HL-60/S4 treated with phorbol 12-myristate 13-acetate at 8.2 ng/mL for 4 days and 3 days (cell line): ENCODE results near the gene FOXQ1.

ENCODE experiments used
- in situ Hi-C: fragments of 300-500 bp; cut with MboI; formaldehyde crosslinking; loops from 2 replicates; pipeline ENCODE4 v1.15.0; 2022; ENCODE audit warnings: low sequenced_read_pairs

The FOXQ1 gene, protein sequence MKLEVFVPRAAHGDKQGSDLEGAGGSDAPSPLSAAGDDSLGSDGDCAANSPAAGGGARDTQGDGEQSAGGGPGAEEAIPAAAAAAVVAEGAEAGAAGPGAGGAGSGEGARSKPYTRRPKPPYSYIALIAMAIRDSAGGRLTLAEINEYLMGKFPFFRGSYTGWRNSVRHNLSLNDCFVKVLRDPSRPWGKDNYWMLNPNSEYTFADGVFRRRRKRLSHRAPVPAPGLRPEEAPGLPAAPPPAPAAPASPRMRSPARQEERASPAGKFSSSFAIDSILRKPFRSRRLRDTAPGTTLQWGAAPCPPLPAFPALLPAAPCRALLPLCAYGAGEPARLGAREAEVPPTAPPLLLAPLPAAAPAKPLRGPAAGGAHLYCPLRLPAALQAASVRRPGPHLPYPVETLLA

DNA sequence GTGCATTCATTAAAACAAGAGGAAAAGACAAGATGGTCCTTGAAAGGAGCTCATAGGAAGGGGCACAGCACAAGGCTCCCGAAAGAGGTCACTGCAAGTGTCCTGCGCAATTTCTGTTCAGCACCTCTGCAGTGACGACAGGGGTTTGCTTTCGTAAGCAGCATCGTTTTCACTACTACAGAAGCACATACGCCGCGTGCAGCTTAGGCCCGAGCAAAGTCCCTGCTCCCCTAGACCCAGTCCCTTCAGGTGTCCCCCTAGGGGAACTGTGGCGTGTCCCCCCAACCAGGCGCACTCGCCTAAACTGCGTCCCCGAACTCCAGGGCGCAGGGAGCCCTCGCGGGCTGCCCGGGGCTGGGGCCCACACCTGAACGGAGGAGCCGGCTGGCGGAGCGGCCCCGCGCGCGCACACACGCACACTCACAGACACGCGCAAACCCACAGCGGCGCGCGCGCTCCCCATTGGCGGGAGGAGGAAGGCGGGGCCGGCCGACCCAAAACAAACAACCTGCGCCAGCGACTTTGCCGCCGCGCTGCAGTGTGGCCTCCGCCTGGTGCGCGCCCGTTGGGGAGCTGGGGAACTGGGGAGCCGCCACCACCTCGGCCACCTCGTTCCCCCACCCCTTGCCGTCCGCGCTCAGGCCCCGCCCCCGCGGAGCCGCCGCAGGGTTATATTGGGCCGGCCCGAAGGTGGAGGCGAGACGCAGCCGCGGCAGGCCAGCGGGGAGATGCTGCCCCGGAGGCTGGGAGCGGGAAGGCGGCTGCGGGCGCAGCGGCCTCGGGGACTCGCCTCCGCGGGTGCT, at the start of gene FOXQ1:
TSS of gene FOXQ1 (plus strand) at position 699 of the 803 bp plus-strand sequence. CDS start 607 bp downstream, outside the sequence.
- in situ Hi-C loops: no loop called here

DNA sequence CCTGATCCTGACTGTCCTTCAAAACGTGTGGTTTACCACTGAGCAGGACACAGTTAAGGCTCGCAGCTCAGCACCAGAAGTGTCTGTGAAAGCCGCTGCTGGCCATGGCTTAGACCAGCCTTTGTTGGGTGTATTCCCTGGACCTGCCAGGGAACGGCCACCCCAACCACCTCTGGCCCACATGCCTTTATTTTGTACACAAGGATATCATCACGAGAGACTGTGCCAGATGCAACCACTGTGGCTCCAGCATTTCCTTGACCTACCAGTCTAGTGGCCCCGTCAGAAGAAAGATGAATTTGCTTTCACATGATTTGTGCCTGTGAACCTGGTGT, 49.2 kb upstream of the FOXQ1 start:
- in situ Hi-C loops: no loop called here

DNA sequence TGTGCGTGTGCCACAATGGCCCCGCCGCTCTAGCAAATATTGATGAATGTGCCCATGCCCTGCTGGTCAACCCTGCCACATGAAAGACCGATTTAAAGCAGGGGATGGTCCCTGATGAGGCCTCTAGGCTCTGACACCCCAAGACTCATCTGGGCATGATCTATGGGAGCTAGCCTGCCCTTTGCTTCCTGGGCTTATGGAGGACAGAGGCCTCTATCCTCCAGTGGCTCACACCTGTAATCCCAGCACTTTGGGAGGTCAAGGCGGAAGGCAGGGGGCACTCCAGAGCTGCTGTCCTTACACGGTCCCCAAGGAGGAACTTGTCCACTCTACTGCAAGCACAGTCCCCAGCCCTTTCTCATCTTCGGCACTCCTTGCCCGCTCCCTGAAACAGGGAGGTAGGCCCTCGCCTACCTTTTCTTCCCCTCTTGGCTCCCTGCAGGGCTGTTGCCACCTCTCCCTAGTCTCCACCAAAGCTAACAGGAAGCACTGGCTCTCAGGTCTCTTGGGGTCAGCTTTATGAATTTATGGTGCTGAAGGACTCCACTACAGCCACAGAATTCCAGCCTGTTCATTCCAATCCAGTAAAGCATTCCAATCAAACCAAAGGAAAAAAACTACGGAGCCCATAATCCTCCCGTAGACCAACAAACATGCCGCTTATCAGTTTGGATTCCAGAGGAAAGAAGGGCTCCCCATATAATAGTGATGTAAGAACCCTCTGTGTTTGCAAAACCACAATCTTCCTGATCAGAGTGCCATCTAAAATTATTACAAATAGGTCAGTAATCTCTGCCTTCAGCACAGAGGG, 48.7 kb upstream of the FOXQ1 start:
- in situ Hi-C loops: no loop called here

DNA sequence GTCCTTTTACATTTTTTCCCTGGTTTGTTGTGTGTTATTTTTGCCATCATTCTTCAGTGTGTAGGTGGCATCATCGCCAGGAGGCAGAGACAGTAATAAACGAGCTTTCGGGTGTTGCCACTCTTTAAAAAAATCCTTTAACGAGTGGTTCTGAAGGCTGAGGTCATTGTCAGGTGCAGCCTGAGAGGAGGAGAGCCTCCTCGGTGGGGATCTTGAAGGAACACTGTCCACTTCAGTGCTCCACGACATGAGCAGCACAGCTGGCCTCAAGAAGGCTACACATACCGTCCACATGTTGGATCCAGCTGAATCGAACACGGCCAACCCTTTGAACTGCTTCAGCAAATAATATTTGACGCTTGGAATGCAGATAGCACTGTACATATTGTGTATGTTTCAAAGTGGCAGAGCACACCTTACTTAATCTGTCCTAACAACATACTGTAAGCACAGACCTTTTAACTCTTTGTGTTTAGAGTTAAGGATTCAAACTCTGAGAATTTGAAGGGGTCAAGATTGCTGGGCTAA, 48.0 kb upstream of the FOXQ1 start:
- in situ Hi-C loops: no loop called here

DNA sequence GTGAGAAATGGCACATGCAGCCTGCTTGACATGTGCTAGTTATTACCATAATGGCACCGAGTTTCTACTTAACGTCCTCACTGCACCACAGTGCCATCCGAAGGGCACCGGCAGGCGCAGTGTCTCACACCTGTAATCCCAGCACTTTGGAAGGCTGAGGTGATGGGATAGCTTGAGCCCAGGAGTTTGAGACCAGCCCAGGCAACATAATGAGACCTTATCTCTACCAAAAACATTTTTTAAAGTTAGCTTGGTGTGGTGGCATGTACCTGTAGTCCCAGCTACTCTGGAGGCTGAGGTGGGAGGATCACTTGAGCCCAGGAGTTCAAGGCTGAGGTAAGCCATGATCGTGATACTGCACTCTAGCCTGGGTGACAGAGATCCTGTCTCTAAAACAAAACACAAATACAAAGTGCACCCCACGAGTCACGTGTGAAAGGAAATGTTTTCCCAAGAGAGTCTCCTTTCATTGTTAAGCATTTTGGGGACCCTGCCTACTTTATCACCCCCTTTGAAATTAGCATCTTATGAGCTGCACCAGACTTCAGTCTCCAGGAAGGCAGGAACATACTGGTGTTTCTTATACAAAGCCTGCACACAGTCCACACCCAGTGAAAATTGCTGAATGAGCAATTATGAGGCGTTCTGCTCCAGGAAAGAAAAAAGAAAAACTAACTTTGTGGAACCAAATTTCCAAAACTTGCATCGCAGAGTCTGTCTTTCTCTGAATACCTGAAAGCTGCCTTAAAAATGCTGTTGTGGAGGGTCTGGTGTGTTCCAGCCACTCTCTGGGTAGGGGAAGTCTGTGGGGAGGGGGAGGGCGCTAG, 47.1 kb upstream of the FOXQ1 start:
- in situ Hi-C loops: no loop called here

DNA sequence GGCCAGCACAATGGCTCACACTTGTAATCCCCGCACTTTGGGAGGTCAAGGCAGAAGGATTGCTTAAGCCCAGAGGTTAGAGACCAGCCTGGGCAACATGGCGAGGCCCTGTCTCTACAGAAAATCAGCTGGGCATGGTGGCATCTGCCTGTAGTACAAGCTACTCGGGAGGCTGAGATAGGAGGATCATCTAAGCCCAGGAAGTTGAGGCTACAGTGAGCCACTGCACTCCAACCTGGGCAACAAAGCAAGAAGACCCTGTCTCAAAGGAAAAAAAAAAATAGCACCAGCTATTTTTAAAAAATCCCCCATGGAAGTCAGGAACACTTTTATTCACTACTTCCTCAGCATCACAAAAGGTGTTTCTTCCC, 45.2 kb upstream of the FOXQ1 start:
- in situ Hi-C loops: no loop called here

DNA sequence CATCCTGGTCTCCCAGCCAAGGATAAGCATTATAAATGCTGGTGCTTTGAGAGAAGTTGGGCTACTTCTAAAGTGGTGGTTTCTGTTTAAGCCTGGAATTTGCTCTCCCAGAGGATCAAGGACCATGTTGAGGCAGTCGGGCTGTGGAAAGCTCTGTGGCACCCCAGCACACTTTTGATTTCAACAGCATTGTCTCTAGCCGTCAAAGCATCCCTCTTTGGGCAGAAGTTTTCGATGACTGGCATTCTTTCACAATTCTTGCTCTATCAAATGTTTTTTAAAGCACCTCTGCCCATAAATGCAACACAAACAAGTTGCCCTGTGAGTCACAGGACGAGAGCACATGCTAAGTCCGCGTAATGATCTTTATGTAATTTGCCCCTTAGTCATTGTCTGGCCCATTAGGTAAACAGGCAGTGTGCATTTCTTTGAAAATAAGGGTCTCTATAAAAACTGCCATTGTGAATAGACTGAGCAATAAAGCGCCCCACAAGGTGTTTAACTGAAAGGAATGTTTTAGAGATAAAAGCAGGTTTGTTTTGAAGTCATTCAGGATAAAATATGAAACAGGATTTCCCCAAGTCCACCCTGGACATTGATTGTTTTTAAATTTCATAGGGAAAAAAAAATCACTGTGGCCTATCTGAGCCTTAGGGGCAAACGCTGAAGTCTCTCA, 44.7 kb upstream of the FOXQ1 start:
- in situ Hi-C loops: no loop called here

DNA sequence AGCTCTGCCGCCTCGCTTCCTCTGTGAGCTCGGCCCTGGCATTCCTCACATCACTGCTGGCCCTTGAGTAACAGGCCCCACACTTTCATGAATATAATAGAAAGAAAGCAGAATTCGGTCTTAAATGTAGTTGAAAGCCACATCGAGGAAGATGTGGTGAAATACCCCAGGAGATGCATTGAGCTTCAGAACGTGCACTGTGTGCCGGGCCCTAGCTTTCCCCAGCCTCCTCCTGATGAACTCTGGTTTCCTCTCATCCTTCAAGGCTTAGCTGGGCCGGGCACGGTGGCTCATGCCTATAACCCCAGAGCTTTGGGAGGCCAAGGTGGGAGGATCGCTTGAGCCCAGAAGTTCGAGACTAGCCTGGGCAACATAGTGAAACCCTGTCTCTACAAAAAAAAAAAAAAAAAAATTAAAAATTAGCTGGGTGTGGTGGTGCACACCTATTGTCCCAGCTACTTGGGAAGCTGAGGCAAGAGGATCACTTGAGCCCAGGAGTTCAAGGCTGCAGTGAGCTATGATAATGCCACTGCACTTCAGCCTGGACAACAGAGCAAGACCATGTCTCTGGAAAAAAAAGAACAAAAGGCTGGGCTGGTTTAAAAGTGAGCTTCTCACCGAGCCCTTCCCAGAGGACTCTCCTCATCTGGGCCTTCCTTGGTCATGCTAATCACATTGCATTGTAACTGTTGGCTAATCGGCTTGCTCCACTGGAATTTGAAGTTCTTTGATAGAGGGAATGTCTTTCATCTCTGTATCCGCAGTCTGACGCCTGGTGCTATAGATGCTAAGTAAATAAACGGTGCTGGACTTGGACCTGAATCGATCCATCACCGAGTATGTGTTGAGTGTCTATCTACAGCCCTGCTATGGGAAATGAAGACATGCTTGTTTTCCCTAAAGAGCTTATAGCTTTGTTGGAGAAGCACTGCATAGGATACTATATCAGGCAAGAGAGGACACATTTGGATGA, 43.8 kb upstream of the FOXQ1 start:
- in situ Hi-C loops: no loop called here

DNA sequence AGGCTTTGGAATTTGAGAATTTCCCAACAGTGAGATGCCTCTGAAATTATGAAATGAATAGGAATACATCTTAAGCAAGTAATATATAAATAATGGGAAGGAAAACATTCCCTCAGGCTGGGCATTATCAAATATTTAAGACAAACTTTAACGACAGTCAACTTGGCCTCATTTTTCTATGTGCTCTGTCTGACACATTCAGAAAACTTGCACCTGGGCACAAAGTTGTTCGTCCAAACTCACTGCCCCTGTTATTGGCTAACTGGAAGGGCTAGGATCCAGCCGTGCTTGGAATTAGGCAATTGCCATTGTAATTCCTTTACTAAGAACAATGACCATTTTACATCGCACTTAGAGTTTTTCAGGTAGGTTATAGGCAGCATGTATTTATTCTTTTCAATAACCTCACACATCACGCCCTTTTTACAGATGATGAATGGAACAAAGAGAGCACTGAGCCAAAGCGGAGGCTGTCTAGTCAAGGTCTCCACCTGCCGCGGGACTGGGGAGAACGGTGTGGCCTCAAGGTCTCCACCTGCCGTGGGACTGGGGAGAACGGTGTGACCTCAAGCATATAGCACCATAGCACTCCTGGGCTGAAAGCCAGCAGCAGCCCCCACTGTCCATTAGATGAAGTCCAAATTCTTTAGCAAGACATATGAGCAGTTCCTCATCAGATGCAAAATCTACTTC, 40.7 kb upstream of the FOXQ1 start:
- in situ Hi-C loops: no loop called here

DNA sequence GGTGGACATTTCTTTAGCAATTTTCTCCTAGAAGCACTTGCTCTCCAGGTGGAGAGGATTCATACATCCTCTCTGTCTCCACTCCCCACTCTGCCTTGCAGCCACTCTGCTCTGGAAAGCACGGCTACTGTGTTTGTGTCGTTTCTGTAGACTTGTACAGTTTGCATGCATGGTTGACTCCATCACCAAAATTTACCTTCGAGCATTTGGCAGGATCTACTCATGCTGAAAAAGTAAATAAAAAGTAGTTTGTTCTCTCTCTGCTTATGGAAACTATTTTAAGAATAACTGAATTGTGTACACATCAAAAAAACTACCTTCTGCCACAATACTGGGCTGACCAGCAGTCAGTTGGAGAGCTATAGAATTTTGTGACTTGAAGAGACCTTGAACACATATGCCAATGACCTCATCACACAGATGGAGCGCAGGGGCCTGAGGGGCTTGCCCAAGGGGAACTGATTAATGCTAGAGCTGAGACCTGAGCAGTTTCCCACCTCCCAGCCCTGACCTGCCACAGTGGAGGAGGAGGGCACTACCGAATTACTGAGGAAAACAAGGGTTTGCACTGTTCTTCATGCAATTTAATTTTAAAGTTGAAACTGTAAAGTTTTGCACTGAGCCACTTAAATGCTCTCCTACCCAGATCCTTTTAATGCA, 33.7 kb upstream of the FOXQ1 start:
- in situ Hi-C loops: no loop called here

DNA sequence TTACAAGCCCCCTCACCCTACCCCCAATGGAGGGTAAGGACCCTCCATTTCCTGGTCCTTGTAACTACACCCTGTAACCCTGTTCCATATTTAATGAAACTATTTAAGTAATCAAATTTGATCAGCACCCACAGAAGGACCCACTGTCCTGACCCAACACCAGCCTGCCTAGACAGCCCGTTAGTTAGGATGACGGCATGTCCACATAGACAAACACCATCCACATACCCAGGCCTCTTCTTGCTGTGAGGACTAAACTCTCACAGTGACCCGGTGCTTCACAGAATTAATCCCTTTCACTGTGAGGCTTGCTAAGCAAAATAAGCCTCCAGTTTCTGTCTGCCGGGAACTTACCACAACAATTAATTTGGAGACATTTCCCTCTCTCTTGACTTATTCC, 32.8 kb upstream of the FOXQ1 start:
- in situ Hi-C loops: no loop called here

DNA sequence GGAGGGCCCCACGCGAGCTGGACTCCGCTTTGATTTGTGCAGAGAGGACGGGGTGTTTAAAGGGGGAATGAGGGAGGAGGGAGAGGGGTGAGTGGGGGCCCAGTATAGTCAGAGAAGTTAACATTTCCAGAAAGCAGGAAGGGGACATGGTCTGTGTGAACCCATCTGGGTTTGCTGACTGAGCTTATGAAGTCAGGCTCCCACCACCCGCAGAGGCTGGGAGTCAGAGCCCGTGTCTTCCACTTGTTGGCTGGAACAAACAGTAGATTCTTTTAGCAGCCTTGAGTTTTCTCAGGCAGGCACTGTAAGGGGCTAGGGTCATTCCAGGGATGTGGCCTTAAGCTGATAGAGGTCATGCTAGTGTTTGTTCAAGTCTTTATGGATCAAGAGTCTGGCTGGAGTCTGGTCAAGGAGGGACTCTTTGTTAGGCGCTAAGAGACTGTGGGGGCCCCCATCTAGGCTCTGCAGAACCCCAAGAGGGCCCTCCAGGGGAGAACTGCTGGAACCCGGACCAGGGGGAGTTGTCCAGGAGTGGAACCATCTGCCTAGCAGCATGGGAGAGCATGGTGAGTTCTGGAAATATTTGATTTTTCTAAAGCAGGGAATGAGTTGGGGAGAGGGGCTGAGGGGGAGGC, 31.1 kb upstream of the FOXQ1 start:
- in situ Hi-C loops: no loop called here

DNA sequence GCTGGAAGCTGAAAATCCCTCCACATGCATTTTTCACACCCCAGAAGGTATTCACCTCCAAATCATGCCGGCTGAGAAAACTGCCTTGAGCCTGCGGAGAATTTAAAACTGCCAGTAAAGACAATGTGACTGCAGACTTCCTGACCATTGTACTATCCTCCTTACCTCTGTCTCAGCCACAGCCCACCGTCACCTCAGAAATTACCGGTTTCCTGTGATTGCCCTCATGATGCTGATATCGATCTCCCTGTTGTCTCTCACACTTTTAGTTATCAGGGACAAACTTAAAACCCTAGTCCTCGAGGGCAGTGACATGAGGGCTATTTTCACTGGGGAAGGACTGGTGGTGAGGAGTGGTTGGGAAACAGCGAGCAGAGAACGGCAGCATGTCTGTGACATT, 30.2 kb upstream of the FOXQ1 start:
- in situ Hi-C loops: no loop called here

DNA sequence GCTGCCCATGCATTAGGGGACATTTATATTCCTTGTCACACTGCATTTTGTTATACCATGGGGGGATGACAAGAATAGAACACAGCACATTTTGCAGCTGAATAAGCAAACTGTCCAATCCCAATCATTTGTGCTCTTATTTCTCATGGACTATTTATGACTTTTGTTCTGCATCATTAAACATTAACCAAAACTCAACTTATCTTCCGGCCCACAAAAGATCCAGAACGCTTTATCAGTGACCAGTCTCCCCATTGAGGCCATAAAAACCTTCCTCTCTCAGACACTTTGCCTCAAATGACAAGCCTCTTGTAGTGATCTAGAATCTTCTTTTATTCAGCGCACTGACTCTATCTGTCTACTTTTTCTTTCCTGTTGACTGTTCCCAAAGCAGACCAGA, 28.4 kb upstream of the FOXQ1 start:
- in situ Hi-C loops: no loop called here

DNA sequence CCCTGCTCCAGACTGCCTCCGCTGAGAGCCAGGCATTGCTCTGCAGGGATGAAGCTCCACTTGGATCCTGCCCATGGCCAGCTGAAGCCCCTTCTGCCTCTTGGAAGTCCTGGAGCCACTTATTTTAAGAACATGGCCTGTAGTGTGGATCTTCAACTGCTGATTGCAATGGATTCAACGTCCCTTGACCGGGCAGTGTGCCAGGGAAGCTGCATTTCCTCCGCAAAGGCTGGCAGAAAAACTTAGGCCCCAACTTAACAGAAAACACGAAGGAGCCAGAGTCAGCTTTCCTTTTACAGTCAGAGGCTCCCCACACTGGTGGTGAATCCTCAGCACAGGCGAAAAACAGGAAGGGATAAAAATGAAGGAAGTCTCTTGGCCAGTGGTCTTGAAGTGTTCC, 26.3 kb upstream of the FOXQ1 start:
- in situ Hi-C loops: no loop called here

DNA sequence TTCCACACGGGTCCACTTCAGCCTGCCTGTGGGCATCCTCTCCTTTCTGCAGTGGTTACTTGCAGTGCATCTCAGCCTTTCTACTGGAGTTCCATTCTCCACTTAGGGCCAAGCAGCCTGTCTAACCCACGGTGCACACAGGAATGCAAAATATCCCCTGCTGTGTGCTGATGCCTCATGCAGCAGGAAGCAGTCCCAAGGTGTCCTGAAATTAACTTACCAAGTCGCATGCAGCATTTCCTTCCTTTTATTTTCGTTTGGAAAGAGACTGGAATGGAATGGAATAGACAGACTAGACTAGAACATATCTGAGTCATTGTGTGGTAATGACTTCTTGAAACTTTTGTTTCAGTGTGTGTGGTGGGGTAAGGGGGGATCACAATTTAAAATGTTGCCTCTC, 25.9 kb upstream of the FOXQ1 start:
- in situ Hi-C loops: no loop called here

DNA sequence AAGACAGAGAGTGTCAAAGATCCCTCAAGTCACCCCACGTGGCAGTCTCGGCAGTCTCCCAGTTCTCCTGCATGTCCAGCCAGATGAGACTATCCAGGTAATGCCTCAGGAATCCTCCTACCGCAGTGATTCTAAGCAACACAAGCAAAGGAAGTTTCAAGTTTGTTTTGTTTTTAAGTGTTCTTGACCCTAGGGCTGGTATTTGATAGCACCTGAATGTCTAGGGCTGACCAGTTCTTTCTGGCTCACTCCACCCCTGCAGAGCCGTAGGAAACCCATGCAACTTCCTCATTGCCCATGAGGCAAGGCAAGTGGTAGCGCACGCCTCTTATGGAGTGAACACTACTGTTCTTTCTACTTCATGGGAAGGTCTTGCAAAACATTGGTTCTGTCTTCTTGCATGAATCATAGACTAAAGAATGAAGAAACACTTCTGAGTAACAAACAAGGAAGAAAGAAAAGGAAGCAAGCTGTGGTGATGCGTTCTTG, 24.8 kb upstream of the FOXQ1 start:
- in situ Hi-C loops: no loop called here
